NOMO-1 treated with dmso at 0.1 percent for 144 hours (cell line): ENCODE data around the gene GSG1L.

Experiments
- DNase-seq: peaks from one replicate; lab custom pipeline; 2025; ENCODE audit not compliant: unreplicated experiment; lab: John Stamatoyannopoulos, UW

Gene GSG1L

DNA sequence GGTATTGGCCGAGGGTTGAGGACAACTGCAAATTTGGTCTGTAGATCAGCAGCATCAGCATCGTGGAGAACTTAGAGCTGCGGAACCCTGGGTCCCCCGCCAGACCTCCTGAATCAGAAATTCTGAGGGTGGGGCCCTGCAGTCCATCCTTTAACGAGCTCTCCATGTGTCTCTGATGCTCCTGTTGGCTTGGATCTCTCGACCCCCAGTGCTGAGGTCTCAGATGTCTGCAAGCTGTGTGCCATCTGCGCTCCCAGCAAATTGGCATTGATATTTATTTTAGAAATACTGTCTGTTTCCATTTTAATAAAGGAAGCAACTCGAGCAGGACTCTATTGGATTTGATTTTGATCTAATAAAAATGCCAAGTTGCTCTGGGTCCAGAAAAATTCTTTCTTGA lies 263.6 kb downstream of the GSG1L start:
- no peak for DNase-seq

DNA sequence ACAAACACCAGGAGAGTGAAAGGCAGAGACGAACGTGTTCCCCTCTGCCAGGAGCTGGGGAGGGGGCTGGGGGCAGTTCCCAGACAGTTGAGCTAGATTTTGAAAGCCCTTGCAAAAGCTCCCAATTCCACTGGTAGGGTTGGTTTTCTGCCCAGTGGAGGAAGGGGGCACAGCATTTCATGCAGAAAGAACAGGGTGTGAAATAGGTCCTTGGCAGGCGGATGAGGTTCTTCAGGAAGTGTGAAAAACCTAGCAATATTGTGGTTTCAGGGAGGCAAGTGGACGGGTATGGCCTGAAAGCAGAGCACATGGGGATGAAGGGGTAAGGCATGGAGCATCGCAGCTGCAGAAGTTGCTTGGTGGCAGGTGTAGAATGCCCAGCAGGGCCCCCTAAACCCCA lies 265.3 kb downstream of the GSG1L start:
- no peak for DNase-seq

DNA sequence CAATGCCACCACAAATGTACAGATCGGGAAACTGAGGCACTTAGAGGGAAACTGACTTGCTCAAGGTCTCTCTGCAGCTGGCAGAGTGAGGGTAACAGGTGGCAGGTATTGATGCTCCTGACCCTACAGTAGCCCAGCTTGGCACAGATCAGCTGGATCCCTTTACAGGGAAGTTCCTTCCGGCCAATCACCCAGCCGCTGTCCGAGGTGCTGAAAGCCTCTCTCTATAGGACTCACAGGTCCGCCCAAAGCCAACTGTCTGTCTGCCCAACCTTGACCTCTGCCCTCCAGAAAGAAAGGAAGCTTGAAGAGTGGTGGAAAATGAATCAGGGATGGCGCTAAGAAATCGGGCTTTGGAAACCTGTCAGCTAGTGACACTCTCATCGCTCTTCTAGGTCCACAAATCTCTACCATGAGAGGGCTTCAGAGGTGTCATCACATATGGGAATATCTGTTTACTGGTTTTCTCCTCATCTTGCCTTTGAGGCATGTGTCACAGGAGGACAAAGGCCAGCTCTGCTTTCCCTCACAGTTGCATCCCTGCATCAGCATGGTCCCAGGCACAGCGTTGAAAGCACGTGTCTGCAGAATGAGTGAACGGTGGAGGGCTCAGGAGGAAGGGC lies 267.4 kb downstream of the GSG1L start:
- DNase-seq = peak; percentile 2

DNA sequence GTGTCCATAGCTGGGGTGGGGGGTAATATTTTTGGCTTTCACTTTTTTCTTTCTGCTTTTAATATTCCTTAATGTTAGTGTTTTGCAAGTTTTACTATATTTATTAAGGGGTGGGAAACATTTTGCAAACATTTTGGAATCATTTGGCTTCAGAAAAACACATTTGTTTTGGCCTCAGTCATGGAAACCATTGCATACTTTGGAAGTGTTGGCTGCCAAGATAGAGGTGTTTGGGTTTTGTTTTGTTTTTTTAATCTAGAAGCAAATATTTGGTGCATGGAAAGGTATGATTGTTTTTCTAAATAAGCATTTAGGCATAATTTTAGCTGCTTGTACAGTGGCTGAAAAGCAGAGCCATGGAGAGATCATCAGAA lies 270.3 kb downstream of the GSG1L start:
- no peak for DNase-seq

DNA sequence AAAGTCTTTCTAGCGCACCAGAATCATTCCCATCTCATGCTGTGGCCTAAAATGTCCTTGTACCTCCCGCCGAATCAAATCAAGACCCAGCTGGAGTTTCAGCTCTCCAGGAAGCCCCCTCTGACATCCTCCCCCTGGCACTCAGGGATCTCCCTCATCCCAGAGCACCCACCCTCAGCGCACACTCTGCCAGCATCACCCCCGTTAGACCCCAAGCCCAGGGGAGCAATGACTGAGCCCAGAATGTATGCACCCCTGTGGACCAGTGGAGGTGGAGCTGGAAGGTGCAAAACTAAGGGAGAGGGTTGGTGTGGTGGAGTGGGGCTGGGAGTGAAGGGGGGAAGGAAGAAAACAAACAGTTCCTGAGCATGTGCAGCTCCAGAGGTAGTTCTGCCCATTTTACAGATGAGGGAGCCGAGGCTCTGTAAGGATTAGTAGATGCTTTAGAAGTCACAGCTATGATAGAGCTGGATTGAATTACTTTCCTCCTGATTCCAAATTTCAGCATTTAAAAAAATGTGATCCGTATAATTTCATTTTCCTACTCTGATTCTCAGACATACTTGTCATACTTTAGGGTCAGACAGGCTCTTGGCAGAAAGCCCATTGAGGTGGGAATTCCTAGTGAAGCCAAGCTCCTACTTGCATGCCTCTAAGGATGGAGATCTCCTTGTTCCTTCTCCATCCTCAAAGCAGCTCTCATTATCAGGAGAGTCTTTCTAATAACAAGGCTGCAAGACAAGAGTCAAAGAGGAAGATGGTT lies 270.8 kb downstream of the GSG1L start:
- DNase-seq = no peak

DNA sequence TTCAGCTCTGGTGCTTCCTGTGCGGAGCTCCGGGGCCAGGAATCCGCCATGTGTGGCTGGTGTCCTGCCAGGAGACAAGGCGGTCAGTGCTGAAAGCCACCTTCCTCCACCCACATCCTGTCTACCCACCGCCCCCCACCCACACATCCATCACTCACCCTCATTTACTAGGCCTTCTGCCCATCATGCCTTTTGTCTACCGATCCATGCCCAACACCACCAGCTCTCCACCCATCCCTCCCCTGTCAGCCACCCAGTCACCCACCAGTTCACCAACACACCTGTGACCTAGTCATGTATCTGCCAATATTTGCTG lies 272.2 kb downstream of the GSG1L start:
- DNase-seq = no peak

DNA sequence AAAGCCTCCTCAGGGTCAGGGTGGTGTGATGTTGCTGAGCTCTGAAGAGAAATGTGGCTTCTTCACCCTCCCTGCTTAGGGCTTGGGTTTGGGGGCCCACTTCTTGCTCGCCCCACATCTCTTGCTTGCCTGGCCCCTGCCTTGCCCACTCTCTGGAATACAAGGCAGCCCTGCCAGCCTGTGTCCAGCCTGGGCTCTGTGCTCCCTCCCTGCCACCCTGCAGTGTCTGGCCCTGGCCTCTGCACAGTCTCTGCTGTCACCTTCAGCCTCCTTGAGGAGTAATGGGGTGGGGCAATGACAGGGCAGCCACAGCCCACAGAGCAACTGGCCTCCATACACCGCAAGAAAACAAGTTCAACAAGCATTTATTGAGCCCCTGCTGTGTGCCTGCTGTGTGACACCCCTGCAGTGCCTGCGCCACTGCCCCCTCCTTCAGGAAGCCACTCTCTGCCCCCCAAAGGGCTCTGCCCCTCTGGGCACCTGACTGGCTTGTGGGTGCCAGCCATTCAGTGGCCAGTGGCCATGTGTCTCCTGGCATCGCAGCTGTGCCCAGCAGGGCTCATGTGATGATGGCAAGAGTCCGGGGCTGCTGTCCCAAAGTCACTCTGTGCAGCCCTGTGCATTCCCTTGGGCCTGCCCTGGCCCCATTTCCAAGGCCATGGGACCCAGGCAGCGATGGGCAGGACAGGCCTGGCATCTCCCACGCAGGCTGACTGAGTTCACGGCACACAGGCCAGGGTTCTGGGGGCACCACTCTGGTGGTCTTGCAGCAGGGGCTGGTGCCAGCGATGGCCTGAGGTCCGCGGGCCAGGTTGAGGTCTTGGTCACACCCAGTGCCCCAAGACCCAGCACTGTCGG lies 272.7 kb downstream of the GSG1L start:
- DNase-seq = no peak

DNA sequence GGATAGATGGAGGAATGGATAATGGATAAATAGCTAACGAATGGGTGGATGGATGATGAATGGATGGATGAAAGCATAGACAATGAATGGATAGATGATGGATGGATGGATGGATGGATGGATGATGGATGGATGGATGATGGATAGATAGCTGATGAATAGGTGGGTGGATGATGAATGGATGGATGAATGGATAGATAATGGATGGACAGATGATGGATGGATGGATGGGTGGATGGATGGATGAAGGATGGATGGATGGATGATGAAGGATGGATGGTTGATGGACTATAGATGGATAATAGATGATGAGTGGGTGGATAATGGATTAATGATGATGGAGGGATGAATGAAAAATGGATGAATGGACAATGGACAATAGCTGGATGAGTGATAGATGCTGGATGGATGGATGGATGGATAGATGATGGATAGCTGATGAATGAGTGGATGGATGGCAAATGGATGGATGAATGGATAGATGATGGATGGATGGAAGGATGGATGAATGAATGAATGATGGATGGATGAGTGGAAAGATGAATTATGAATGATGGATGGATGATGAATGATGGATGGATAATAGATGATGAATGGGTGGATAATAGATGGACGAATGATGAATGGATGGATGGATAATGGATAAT lies 273.8 kb downstream of the GSG1L start:
- DNase-seq = no peak

DNA sequence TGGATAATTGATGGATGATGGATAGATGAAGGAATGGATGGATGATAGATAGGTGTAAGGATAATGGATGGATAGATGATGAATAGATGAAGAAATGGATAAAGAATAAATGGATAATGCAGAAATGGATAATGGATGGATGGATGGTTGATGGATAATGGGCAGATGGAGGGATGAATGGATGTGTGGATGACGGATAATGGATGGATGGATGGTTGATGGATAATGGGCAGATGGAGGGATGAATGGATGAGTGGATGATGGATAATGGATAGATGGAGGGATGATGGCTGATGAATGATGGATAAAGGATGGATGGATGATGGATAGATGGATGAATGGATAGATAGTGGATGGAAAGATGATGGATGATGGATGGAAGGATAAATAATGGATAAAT lies 274.4 kb downstream of the GSG1L start:
- no peak for DNase-seq

DNA sequence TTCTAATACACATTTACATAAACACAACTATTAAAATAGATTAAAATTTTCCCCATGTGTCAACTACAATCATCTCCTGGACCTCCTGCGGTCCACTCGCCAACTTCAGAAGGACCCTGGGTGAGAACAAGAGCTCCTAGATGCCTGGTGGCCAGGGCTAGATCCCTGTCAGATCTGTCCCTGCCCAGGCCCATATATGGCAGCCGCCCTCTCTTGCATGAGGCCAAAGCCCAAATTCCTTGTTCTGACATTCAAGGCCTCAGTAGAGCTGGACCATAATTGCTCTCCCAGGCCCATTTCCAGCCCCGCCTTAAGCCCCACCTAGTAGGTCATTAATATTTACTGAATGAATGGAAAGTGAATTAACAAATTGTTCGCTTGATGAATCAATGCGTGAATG lies 275.8 kb downstream of the GSG1L start:
- no peak for DNase-seq

DNA sequence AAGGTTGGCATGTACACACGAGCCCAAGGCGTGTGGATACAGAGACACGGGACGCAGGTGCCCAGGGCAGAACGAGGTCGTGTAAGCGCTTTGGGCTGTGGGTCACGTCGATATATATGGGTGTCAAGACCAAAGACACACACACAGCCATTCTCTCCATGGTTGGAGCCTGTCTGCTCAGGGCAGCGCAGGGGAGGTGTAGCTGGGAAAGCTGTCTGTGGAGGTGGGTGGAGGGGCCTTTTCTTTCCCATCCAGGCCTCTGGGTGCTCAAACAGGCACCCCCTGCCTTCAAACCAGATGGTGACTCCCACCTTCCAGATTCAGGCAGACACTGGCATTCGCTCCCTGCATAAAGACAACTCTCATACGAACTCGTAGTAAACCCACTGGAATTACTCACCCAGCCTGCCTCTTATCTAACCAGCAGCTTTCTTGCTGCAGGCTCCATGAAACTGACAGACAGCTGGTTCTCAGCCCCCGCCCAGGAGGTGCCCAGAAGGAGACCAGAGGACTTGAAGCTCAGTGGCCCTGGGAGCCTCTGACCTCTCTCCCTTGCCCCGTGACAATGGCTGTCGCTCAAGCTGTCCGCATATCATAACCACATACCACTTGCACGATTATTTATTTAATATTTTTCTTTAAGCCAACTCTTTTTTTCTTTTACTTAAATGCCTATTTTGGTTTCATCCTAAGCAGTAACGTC lies 276.4 kb downstream of the GSG1L start:
- no peak for DNase-seq

DNA sequence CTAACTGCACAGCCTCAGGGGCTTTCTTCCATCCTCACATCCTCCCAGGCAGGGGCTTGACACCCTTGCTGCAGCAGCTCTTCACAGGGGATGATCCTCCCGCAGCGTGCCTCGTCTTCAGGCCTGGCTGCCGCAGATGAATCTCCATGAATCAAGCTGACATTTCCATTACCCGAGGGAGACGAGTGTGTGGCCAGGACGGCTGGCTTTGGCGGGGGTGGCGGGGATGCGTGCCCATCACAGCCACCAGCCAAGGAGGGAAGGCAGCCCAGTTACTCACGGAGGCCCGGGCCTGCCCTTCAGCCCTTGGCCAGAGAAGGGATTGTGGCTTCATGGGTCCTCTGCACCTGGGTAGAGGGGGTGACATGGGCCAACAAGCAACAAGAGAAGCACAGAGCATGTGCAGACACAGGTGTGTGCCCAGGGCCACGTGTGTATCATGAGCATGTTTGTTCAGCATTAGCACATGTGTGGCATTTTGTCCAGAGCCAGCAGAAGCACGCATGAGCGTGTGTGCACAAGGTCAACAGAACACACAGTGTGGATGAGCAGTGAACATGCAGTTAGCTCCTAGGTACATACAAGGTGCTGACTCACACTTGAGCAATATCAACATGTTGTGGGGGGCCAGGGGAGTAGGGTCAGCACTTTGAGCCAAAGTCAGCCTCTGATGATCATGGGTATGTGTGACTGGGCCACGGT lies 277.1 kb downstream of the GSG1L start:
- no peak for DNase-seq

DNA sequence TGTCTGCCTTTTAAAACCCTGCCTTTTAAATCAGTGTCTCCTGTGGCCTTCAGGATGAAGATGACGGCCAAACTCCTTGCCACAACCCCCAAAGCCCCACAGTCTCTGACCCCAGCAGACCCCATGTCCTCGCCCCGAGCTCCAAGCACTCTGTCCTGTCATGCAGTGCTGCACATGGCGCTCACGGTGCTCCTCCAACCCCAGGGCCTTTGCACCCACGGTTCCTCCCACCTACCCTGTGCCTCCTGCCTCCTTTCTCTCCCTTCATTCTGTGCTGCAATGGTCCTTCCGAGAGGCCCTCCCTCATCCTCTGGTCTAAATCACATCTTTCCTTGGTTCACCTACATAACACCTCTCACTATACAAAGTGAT lies 278.2 kb downstream of the GSG1L start:
- DNase-seq = no peak

DNA sequence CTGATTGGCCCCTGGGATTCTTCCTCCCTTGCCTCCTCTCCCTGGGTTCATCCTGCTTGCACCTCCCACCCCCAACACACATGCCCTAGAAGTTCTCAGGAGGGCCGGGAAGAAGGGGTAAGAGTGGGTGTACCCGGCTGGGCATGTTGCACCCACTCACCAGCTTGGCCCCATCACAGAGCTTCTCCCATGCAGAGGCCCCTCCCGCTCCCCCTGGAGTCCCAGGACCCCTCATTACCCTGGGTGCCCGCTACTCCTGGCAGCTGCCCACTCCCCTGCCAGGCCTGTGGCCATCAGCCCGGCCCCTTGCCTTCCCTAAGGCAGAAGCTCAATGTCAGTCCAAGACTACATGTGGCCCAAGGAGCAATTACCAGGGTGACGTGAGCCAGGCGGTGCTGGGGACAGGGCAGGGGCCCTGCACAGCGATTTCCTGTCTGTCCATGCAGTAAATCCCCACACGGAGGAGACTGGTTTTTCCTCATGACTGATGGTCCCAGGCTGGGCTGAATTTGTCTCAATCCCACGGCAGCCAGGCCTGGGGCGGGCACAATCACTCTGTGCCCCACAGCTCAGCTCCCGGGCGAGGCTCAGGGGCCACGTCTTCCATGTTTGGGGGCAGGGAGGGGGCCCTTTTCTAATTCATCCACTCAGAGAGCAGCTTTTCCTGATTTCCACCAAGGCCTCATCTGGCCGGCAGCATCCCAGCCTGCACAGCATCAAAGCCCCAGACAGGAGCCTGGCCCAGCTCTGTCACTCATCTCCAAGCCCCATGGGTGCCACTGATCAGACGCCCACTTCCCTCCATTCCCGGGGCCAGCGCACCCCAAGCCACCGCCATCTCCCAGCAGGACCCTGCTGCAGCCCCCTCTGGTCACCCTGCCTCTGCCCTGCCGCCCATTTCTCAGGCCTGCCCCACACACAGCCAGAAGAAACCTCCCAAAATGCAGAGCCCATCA lies 278.9 kb downstream of the GSG1L start:
- DNase-seq = no peak

DNA sequence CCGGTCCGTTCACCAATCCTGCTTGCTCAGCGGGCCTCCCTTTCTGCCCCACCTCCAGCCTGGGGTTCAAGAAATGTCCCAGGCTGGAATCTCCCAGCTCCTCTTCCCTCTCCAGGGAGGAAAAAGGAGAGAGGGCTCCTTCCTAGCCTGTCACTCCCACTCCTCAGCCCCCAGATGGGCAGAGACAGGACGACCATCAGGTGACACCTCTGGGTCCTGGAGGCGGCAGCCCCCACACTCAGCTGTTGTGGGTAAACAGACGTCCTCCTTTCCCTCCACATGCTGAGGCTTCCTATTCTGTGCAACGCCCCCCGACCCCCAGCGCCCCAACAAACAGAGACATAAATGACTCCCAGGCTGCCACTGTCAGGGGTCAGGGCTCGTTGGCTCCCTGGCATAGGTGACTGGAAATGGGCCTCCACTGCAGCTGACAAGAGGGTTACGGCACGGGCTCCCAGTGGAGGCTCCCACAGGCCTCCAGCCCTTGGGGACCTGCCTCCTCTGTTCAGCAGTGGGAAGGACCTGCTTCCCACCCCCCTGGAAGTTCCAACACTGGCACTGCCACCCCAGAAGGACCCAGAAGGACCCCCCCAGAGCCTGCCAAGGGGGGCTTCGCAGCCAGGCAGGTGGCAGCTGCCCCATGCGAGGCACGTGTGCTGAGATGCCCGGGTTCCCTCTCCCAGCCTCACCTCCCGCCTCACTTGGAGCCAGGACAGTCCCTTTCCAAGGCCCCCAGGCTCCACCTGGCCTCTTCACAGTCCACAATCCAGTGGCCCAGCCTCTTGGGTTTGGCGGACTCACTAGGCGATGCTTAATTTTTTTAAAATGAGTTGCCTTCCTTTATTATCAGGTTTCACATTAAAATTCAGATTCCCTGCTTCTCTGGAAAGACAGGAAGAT lies 281.3 kb downstream of the GSG1L start:
- no peak for DNase-seq

DNA sequence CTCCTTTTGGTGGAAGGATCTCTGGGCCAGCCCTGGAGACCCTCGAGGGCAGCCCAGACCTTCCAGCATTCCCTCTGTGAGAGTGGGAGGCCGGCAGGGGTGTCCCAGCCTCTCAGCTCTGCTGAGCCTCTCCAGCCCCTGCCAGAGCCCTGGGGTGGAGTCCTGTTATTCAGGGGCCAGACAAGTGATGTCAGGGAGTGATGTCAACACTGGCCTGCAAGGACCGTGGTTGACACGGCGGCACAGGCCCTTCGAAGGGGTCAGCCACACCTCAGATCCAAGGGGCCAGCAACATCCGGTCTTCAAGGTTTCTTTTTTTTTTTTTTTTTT lies 282.4 kb downstream of the GSG1L start:
- no peak for DNase-seq

DNA sequence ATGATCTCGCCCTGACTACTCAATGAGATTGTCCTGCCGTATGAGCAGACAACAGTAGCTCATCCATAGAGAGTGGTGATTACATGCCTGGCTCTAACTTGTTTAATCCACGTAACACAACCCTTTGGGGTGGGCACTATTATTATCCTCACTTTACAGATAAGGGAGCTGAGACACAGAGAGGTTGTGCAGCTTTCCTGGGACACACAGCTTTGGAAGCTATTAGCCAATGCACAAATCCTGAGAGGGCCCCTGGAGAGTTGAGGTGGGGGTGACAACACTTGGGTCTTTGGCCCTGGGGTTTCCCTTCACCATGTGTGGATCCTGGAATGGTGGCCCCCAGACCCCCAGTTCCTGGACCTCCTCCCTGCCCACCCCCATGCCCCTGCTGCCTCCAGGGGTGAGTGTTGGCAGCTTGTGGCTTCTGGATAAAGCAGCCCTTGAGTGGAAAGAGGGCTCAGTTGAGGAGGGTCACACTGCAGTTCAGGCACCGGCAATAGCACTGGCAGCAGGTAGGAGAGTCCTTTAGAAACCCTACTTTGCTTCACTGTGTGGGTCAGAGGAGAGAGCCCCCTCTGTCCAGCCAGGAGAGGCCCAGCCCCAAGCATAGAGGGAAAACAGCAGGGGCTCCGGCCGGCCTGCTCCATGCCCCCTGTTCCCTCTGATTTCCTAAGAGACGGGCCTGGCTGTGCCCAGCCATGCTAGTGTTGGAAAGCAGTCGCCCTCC lies 282.9 kb downstream of the GSG1L start:
- DNase-seq = no peak

DNA sequence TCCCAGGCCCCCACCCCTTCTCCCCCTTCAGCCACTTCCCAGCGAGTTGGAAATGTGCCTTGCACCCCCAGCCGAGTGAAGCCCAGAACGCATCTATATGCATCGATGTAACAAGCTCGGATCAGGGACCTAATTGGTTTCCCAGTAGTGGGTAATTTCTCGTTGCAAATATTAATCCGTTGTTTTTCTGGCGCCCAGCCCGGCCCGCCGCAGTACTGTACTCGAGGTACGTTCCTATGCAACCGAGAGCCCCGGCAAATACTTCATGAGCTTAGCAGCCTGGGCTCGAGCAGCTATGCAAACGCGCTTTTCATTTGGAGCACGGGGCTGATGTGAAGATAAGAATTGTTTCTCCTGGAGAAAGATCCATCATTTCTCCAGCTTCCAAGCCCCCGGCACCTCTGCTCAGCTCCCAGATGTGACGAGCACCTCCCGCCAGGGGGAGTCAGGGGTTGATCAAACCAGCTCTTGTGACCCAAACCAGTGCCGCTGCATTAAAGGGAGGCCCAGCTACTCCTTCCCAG lies 283.8 kb downstream of the GSG1L start:
- no peak for DNase-seq
